Measurements from ENCODE around the gene ANGPTL7. TPM values are rescaled to one million over a fixed set of nuclear protein-coding genes. Genes with fewer than 3 reads are reported as not detected.

The ANGPTL7 gene
- total and polyA plus RNA-seq, 10 of the 15 experiments (the other 5 are each of a cell fraction or from before 2014, with no cell fraction given): 0.09 TPM; not detected in 9

DNA sequence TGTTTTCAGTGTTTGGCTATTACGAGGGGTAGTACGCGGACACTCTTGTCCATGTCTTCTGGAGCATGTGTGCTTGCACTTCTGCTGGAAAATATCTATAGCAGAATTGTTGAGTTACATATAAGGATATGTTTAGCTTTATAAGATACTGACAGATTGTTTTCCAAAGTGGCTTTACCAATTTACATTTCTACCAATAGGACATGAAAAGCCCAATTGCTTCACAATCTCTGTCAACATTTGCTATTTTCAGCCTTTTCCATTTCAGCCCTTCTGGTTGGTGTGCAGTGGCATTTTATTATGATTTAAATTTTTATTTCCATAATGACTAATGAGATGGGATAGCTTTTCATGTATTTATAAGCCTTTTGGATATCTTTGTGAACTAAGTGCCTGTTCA is 6.3 kb upstream of the ANGPTL7 start:
- in situ Hi-C loops (cut with MboI): no loop called here
- no peaks in the 10 kb centered on the region for H3K9me3 ChIP-seq (replicated peaks; ENCODE audit: control insufficient read depth, insufficient read depth, low read length)

More for the DNA sequence above, 6.3 kb upstream of the ANGPTL7 start:
- TF ChIP-seq RB1 (IDR thresholded peaks at IDR 0.05; ENCODE audit: borderline replicate concordance) (no peak), ZNF384 (IDR thresholded peaks at IDR 0.05; ENCODE audit: borderline replicate concordance, low read depth, low read length) (no peak), TCF12 (IDR thresholded peaks at IDR 0.05; ENCODE audit: low read depth, low read length) (no peak), NFXL1 (IDR thresholded peaks at IDR 0.05; ENCODE audit: borderline replicate concordance) (no peak), ZSCAN29 (IDR thresholded peaks at IDR 0.05) (no peak), MYC (IDR thresholded peaks at IDR 0.05; ENCODE audit: insufficient read depth, insufficient read length, insufficient replicate concordance, low read length, severe bottlenecking) (no peak), SP1 (IDR thresholded peaks at IDR 0.05; ENCODE audit: low read depth, low read length) (no peak), KDM1A (IDR thresholded peaks at IDR 0.05; ENCODE audit: borderline replicate concordance) (no peak), JUND (IDR thresholded peaks at IDR 0.05; ENCODE audit: low read depth, low read length) (no peak), CBX5 (IDR thresholded peaks at IDR 0.05; ENCODE audit: low read depth) (no peak), FOXK2 (IDR thresholded peaks at IDR 0.05) (no peak), RELA (IDR thresholded peaks at IDR 0.05; ENCODE audit: borderline replicate concordance, partially characterized antibody) (no peak), SMAD1 (IDR thresholded peaks at IDR 0.05; ENCODE audit: low read depth, partially characterized antibody) (no peak), EZH2 (IDR thresholded peaks at IDR 0.05; ENCODE audit: borderline replicate concordance, control insufficient read depth, low read depth, low read length) (no peak), RCOR1 (conservative IDR thresholded peaks at IDR 0.05; ENCODE audit: low read depth, low read length) (no peak)
- TF ChIP-seq, protein P1, sequence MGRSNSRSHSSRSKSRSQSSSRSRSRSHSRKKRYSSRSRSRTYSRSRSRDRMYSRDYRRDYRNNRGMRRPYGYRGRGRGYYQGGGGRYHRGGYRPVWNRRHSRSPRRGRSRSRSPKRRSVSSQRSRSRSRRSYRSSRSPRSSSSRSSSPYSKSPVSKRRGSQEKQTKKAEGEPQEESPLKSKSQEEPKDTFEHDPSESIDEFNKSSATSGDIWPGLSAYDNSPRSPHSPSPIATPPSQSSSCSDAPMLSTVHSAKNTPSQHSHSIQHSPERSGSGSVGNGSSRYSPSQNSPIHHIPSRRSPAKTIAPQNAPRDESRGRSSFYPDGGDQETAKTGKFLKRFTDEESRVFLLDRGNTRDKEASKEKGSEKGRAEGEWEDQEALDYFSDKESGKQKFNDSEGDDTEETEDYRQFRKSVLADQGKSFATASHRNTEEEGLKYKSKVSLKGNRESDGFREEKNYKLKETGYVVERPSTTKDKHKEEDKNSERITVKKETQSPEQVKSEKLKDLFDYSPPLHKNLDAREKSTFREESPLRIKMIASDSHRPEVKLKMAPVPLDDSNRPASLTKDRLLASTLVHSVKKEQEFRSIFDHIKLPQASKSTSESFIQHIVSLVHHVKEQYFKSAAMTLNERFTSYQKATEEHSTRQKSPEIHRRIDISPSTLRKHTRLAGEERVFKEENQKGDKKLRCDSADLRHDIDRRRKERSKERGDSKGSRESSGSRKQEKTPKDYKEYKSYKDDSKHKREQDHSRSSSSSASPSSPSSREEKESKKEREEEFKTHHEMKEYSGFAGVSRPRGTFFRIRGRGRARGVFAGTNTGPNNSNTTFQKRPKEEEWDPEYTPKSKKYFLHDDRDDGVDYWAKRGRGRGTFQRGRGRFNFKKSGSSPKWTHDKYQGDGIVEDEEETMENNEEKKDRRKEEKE (IDR thresholded peaks at IDR 0.05): no peak
- TF ChIP-seq, protein P2, sequence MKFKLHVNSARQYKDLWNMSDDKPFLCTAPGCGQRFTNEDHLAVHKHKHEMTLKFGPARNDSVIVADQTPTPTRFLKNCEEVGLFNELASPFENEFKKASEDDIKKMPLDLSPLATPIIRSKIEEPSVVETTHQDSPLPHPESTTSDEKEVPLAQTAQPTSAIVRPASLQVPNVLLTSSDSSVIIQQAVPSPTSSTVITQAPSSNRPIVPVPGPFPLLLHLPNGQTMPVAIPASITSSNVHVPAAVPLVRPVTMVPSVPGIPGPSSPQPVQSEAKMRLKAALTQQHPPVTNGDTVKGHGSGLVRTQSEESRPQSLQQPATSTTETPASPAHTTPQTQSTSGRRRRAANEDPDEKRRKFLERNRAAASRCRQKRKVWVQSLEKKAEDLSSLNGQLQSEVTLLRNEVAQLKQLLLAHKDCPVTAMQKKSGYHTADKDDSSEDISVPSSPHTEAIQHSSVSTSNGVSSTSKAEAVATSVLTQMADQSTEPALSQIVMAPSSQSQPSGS (IDR thresholded peaks at IDR 0.05; ENCODE audit: low read length): no peak
- ChIA-PET SMC1A (ENCODE audit: uncharacterized antibody, unreplicated experiment) (no interaction called here), POLR2A (no interaction called here), CTCF (interaction anchor here (0.6 to 2.5 kb wide), 2 partner anchors 53 to 145 kb away, joined by 3 to 11 read pairs; no protein-coding TSS in a partner anchor), RAD21 (ENCODE audit: unreplicated experiment) (no interaction called here)
- no TSS peak for BruUV-seq (replicated peaks)
- no peaks in the 10 kb centered on the region for H3K79me2 ChIP-seq (ENCODE audit: control insufficient read depth, insufficient read depth, low read length)
- H3K4me3 ChIP-seq: no peak overlapping the region
- H3K27ac ChIP-seq (ENCODE audit: control insufficient read depth, insufficient read depth): no peak overlapping the region
- H3K27me3 ChIP-seq (replicated peaks in 1 of 2; ENCODE audit: control insufficient read depth in 2 of 2, insufficient read depth in 2 of 2, low read length in 1 of 2): no peaks in the 10 kb centered on the region
- WGBS (ENCODE audit: insufficient coverage, insufficient replicate concordance, low lambda C conversion rate, missing lambda C conversion rate): 94% methylated on average over 3 of the region's 3 CpGs
- H3K4me1 ChIP-seq (ENCODE audit: control insufficient read depth, insufficient read depth, low read length): no peaks in the 10 kb centered on the region
- no peak overlapping the region for H3K4me2 ChIP-seq (ENCODE audit: control insufficient read depth, insufficient read depth)
- no peaks in the 10 kb centered on the region for H4K20me1 ChIP-seq (ENCODE audit: control insufficient read depth, insufficient read depth)
- ATAC-seq: no peak
- H2AFZ ChIP-seq (ENCODE audit: control insufficient read depth, low read depth, low read length): no peak overlapping the region
- H3K36me3 ChIP-seq (ENCODE audit: control insufficient read depth in 2 of 2, insufficient read depth in 2 of 2, low read length in 1 of 2): peaks cover 2 to 16% of the 10 kb centered on the region in 2 experiments
- FAIRE-seq: no peak
- intact Hi-C loops (cut with micrococcal nuclease; ENCODE audit: unreplicated experiment): no loop called here
- H3K9ac ChIP-seq (ENCODE audit: control insufficient read depth, insufficient read depth, low read length): no peak overlapping the region
- DNase-seq (ENCODE audit: low read depth, low spot score): no peak

All from GM12878 (cell line).